ENCODE results near the gene MCTP1.

GRCh38 chr5:95100551-95100950 lies 184.3 kb downstream of the MCTP1 start:
- TF ChIP-seq, protein P1, sequence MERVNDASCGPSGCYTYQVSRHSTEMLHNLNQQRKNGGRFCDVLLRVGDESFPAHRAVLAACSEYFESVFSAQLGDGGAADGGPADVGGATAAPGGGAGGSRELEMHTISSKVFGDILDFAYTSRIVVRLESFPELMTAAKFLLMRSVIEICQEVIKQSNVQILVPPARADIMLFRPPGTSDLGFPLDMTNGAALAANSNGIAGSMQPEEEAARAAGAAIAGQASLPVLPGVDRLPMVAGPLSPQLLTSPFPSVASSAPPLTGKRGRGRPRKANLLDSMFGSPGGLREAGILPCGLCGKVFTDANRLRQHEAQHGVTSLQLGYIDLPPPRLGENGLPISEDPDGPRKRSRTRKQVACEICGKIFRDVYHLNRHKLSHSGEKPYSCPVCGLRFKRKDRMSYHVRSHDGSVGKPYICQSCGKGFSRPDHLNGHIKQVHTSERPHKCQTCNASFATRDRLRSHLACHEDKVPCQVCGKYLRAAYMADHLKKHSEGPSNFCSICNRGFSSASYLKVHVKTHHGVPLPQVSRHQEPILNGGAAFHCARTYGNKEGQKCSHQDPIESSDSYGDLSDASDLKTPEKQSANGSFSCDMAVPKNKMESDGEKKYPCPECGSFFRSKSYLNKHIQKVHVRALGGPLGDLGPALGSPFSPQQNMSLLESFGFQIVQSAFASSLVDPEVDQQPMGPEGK (CRISPR knock-in tag; IDR thresholded peaks at IDR 0.05; ENCODE audit: borderline replicate concordance), result no peak
- TF ChIP-seq ZNF8 (CRISPR knock-in tag; IDR thresholded peaks at IDR 0.05) (no peak), ESRRG (CRISPR knock-in tag; IDR thresholded peaks at IDR 0.05) (no peak)

Measured in SK-N-SH treated with all-trans-retinoic acid at 6 μM for 48 hours (cell line).